Activated naive CD4-positive, alpha-beta T cell treated with anti-CD3 and anti-CD28 coated beads, Interleukin-2, amount 50 U/mL, for 24 hours (primary cell): Measurements from ENCODE around the gene PTPRJ.
A peak's percentile ranks its signal among the peaks of the same experiment; 100 is the strongest.
"Not testable (repeated sequence)": the region's sequence is repeated elsewhere in the genome, so short reads cannot be mapped to it uniquely, and the experiment has no call there.

ENCODE experiments used
- H3K27ac Mint-ChIP-seq: one replicate; pipeline ENCODE4 v1.8.0; 2021; ENCODE audit warnings: mild to moderate bottlenecking, mixed read lengths
- H3K27me3 Mint-ChIP-seq: one replicate; pipeline ENCODE4 v1.8.0; 2021; ENCODE audit warnings: mixed read lengths
- H3K36me3 Mint-ChIP-seq: one replicate; pipeline ENCODE4 v1.8.0; 2021; ENCODE audit warnings: mixed read lengths
- H3K4me1 Mint-ChIP-seq: one replicate; pipeline ENCODE4 v1.8.0; 2021; ENCODE audit warnings: mixed read lengths
- H3K4me3 Mint-ChIP-seq: one replicate; pipeline ENCODE4 v1.8.0; 2021; ENCODE audit warnings: mild to moderate bottlenecking, mixed read lengths
- H3K9me3 Mint-ChIP-seq: one replicate; pipeline ENCODE4 v1.8.0; 2021; ENCODE audit warnings: mixed read lengths

Gene PTPRJ

DNA sequence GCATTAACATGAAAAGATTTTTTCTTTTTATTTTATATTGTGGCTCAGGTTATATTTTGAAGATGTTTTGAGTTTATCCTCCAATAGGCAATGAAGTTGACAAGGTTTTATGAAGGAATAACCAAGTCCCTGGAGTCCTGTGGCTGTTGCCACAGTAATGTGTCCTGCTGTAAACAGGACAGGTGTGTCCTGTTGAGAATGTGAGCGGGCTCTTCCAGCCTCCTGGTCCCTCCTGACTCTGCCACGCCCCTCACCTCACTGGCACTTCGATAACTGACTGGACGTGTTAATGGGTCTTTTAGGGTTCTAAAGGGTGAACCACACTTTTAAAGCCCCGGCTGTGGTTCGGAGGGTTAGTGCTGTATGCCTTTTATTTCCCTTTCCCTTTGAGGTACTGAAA lies 188.5 kb downstream of the PTPRJ start:
- Mint-ChIP-seq H3K9me3 (no peaks in the 10 kb centered on the region), H3K27ac (no peak overlapping the region), H3K27me3 (no peaks in the 10 kb centered on the region), H3K4me3 (no peak overlapping the region), H3K4me1 (peaks cover 34% of the 10 kb centered on the region), H3K36me3 (peaks cover 5% of the 10 kb centered on the region)

GRCh38 chr11:48169259-48169658 lies 188.9 kb downstream of the PTPRJ start:
- no peak overlapping the region for H3K27ac Mint-ChIP-seq
- H3K4me1 Mint-ChIP-seq = peaks cover 34% of the 10 kb centered on the region
- no peak overlapping the region for H3K4me3 Mint-ChIP-seq
- H3K9me3 Mint-ChIP-seq = no peaks in the 10 kb centered on the region
- H3K36me3 Mint-ChIP-seq = peaks cover 5% of the 10 kb centered on the region
- H3K27me3 Mint-ChIP-seq = no peaks in the 10 kb centered on the region

- H3K9me3 Mint-ChIP-seq = no peaks in the 10 kb centered on the region
- no peaks in the 10 kb centered on the region for H3K27me3 Mint-ChIP-seq
- peak overlapping the region; percentile 66 for H3K27ac Mint-ChIP-seq
- H3K4me3 Mint-ChIP-seq = no peak overlapping the region
- peaks cover 5% of the 10 kb centered on the region for H3K36me3 Mint-ChIP-seq
- H3K4me1 Mint-ChIP-seq = peaks cover 34% of the 10 kb centered on the region
Measured at GRCh38 chr11:48169717-48170116, 189.4 kb downstream of the PTPRJ start.

DNA sequence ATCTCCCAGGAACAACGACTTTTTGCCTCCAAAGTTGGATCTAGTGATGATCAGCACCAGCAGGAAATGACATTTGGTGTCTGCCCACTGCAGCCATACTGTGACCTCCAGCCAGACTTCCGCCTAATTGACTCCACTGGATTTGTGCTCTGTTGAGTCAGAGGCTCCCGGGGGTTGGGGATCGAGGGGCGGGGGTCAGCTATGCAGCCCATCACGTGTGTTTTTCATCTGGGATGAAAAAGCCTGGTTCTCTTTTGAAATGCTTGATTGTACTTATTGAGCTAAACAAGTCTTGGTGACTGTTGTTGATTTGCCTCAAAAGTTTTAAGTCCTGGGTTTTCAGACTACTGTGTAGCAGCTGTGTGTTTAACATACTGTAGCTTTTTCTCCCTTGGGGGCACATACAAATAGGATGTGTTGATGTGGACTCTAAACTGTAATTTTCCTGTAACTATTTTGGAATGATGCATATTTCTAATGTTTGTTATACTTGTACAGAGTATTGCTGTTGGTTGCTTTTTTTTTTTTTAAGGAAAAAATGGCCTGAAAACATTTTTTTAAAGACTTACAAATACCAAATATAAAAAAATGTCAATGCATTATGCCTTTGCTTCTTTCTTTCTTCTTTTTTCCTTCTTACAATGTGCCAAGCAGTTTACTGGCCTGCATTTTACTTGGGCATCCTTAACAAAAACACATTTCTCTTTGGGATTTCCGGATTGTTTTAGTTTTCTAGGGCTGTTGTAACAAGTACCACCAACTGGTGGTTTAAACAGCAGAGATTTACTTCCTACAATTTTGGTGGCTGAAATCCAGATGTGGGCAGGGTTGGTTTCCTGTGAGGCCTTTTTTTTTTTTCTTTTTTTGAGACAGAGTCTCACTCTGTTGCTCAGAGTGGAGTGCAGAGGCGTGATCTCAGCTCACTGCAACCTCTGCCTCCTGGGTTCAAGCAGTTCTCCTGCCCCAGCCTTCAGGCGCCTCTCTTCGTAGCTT lies 190.2 kb downstream of the PTPRJ start:
- Mint-ChIP-seq H3K4me3 (no peak overlapping the region), H3K4me1 (peaks cover 38% of the 10 kb centered on the region), H3K27ac (peak overlapping the region; percentile 41), H3K9me3 (no peaks in the 10 kb centered on the region), H3K36me3 (peaks cover 5% of the 10 kb centered on the region), H3K27me3 (no peaks in the 10 kb centered on the region)

DNA sequence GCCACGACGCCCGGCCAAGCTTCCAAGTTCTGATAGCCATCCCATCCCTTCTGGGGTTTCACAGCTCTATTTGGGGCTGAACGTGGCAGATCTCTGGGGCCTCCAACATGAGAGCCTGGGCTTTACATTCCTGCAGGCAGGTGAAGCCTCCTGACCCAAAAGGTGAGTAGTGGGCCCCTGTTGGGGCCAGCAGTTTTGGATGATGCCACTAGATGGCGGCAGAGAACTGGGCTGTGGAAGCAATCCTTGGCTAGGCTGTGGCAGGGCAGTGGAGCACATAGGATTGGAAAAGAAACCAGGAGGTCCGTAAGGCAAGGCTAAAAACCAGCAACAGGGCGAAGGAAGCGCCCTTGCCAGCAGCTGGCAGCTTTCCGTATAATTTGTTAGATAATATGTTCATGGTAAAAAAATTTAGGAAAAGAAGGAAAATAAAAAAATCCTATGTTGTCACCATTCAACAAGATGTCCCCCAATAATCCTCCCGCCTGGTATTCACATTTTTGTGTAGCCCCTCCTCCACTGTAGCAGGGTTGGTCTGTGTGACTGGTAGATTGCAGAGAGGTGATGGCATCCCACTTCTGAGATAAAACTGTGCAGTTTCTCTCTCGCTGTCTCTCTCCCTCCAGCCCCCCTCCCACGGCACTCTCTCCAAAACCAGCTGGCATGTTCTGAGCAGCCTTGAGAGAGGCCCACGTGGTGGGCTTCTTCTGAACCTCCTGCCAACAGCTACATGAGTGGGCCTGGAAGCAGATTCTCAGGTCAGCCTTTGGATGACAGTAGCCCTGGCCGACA lies 192.7 kb downstream of the PTPRJ start:
- peak overlapping the region; percentile 31 for H3K27ac Mint-ChIP-seq
- H3K4me1 Mint-ChIP-seq = peaks cover 40% of the 10 kb centered on the region
- no peak overlapping the region for H3K4me3 Mint-ChIP-seq
- H3K9me3 Mint-ChIP-seq = no peaks in the 10 kb centered on the region
- no peaks in the 10 kb centered on the region for H3K27me3 Mint-ChIP-seq
- H3K36me3 Mint-ChIP-seq = no peaks in the 10 kb centered on the region

DNA sequence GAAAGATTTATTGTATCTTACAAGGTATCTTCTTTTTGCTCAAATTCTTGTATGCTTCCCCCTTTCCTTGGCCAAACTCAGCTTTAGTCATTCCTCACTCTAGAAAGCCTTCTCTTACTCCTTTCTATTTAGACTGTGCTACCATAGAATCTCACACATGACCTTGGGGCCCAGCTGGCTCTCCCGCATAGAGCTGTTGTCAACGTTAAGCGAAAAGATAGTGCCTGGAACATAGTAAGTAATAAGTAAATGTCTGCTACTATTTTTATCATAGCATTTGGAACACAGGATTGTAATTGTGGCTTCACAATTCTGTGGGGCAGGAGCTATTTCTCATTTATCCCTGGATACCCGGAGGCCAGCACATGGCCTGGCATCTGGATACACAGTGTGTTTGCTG lies 197.3 kb downstream of the PTPRJ start:
- no peak overlapping the region for H3K27ac Mint-ChIP-seq
- H3K4me1 Mint-ChIP-seq = peaks cover 13% of the 10 kb centered on the region
- H3K36me3 Mint-ChIP-seq = no peaks in the 10 kb centered on the region
- no peak overlapping the region for H3K4me3 Mint-ChIP-seq
- no peaks in the 10 kb centered on the region for H3K27me3 Mint-ChIP-seq
- H3K9me3 Mint-ChIP-seq = no peaks in the 10 kb centered on the region

DNA sequence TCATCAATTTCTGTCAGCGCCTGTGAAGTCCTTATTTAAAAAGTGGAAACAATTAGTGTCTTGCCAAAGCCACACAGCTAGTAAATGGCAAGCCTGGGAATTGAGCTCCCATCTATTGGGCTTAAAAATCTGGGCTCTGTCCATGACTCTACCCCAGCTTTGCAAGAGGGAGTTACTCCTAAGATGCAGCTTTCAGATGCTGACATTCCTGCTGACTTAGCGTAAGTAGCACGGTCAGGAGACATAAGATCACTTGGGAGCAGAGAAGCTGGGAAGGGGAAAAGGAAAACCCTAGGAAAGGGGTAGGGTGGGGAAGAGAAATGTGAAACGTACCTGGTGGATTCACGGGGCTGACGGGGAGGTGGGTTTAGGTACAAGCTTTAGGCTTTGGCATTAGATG lies 200.3 kb downstream of the PTPRJ start:
- Mint-ChIP-seq H3K36me3 (no peaks in the 10 kb centered on the region), H3K27me3 (no peaks in the 10 kb centered on the region), H3K4me1 (peaks cover under 1% of the 10 kb centered on the region), H3K9me3 (no peaks in the 10 kb centered on the region), H3K27ac (no peak overlapping the region), H3K4me3 (no peak overlapping the region)

- no peaks in the 10 kb centered on the region for H3K4me1 Mint-ChIP-seq
- H3K27me3 Mint-ChIP-seq = no peaks in the 10 kb centered on the region
- H3K36me3 Mint-ChIP-seq = no peaks in the 10 kb centered on the region
- no peak overlapping the region for H3K4me3 Mint-ChIP-seq
- H3K9me3 Mint-ChIP-seq = no peaks in the 10 kb centered on the region
- no peak overlapping the region for H3K27ac Mint-ChIP-seq
Measured at GRCh38 chr11:48182860-48183526, 202.6 kb downstream of the PTPRJ start.

DNA sequence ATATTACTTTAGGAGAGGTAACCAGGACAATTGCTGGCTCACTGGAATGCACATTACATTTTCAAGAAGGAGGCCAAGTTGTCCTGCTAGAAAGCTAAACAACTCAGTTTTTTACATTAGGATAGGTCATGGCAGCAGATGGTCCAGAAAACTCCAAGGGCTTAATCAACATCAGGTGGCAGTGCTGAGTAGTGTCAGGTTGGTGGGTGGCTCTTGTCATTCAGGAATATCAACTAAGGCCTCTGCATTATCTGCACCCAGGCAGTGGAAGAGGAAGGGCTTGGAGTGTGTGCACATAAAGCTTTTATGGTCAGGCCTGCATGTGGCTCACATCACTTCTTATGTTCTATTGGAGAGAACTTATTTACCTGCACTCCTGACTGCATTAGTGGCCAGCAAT lies 204.1 kb downstream of the PTPRJ start:
- peaks cover 3% of the 10 kb centered on the region for H3K4me1 Mint-ChIP-seq
- no peaks in the 10 kb centered on the region for H3K27me3 Mint-ChIP-seq
- no peak overlapping the region for H3K4me3 Mint-ChIP-seq
- no peak overlapping the region for H3K27ac Mint-ChIP-seq
- no peaks in the 10 kb centered on the region for H3K36me3 Mint-ChIP-seq
- H3K9me3 Mint-ChIP-seq = no peaks in the 10 kb centered on the region

GRCh38 chr11:48190906-48191654 lies 210.7 kb downstream of the PTPRJ start:
- not testable (repeated sequence) for H3K36me3 Mint-ChIP-seq, H3K9me3 Mint-ChIP-seq, H3K27me3 Mint-ChIP-seq
- Mint-ChIP-seq H3K4me3 (peak overlapping the region; percentile 78), H3K27ac (peak overlapping the region; percentile 70), H3K4me1 (peaks cover 31% of the 10 kb centered on the region)

DNA sequence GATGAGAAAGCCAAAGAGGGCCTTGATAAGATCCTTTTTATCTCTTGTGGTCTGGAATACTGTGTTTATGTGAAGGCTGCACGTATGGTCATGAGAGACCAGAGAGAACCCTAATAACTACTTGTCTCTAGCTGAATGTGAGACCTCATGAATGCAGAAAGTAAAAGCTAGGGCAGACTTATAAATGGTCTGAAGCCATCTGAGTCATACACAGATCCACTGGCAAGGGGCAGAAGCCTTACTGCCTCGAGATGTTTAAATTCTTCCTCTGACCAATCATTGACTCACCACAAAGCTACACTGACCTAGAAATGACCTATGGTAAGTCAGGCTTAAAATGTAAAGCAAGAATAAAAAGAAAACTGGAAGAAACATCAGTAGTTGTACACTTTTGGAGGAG lies 213.5 kb downstream of the PTPRJ start:
- Mint-ChIP-seq H3K27me3 (no peaks in the 10 kb centered on the region), H3K4me1 (peaks cover 31% of the 10 kb centered on the region), H3K4me3 (no peak overlapping the region), H3K27ac (no peak overlapping the region), H3K36me3 (peaks cover 12% of the 10 kb centered on the region), H3K9me3 (peaks cover 11% of the 10 kb centered on the region)

GRCh38 chr11:48207881-48208280 lies 227.5 kb downstream of the PTPRJ start:
- H3K9me3 Mint-ChIP-seq = peaks cover under 1% of the 10 kb centered on the region
- H3K27ac Mint-ChIP-seq = no peak overlapping the region
- peaks cover 1% of the 10 kb centered on the region for H3K27me3 Mint-ChIP-seq
- no peaks in the 10 kb centered on the region for H3K36me3 Mint-ChIP-seq
- H3K4me1 Mint-ChIP-seq = no peaks in the 10 kb centered on the region
- H3K4me3 Mint-ChIP-seq = no peak overlapping the region

GRCh38 chr11:48210052-48210451 lies 229.7 kb downstream of the PTPRJ start:
- H3K4me3 Mint-ChIP-seq = no peak overlapping the region
- no peaks in the 10 kb centered on the region for H3K4me1 Mint-ChIP-seq
- H3K36me3 Mint-ChIP-seq = no peaks in the 10 kb centered on the region
- H3K9me3 Mint-ChIP-seq = no peaks in the 10 kb centered on the region
- H3K27ac Mint-ChIP-seq = no peak overlapping the region
- no peaks in the 10 kb centered on the region for H3K27me3 Mint-ChIP-seq

DNA sequence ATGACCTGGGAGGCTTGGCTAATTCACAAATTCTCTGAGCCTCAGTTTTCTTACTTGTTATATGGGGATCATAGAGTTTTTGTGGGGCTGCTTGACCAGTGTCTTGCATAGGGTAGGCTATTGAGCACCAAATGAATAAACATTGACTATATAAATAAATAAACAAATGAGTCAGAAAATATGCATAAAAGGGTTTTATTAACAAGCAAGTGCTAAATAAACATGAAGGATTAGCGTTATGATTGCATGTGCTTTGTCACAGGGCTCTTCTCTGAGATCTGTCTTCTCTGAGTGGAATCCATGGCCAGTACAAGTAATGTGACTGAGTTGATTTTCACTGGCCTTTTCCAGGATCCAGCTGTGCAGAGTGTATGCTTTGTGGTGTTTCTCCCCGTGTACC lies 236.2 kb downstream of the PTPRJ start, which contains the start of gene OR4B1:
Gene OR4B1, plus strand, starts transcription at position 301 of the 400 bp plus-strand sequence. Its CDS starts 0 bp downstream, at position 301.
- Mint-ChIP-seq H3K36me3 (no peaks in the 10 kb centered on the region), H3K9me3 (no peaks in the 10 kb centered on the region), H3K27me3 (no peaks in the 10 kb centered on the region), H3K4me1 (no peaks in the 10 kb centered on the region), H3K27ac (no peak within 1 kb of the TSS), H3K4me3 (no peak within 1 kb of the TSS)
